Central memory CD8-positive, alpha-beta T cell (primary cell): ENCODE measurements around the gene CORO6.

ENCODE experiments used
- ATAC-seq: fragments of 150-1000 bp; cut with Tn5 transposase; replicated peaks from 2 replicates; pipeline ENCODE4 v1.10.0; 2022; ENCODE audit warnings: mild to moderate bottlenecking, moderate FRiP score, moderate number of reproducible peaks; ENCODE audit not compliant: poor library complexity, severe bottlenecking; ENCODE audit errors: extremely low read depth
- DNase-seq, 2 donors: peaks; one replicate each; pipeline ENCODE4 v3.0.0; 2021; ENCODE audit warnings: low spot score in 2 of 2
- H3K27ac Mint-ChIP-seq: one replicate; pipeline ENCODE4 v1.8.0; 2022; ENCODE audit warnings: low read depth, mild to moderate bottlenecking, moderate library complexity, mixed read lengths
- H3K27me3 Mint-ChIP-seq: one replicate; pipeline ENCODE4 v1.8.0; 2022; ENCODE audit warnings: mixed read lengths
- H3K36me3 Mint-ChIP-seq: one replicate; pipeline ENCODE4 v1.8.0; 2022; ENCODE audit warnings: mild to moderate bottlenecking, moderate library complexity, mixed read lengths; ENCODE audit not compliant: insufficient read depth
- H3K4me1 Mint-ChIP-seq: one replicate; pipeline ENCODE4 v1.8.0; 2022; ENCODE audit warnings: mixed read lengths
- H3K4me3 Mint-ChIP-seq: one replicate; pipeline ENCODE4 v1.8.0; 2022; ENCODE audit warnings: mild to moderate bottlenecking, moderate library complexity, mixed read lengths
- H3K9me3 Mint-ChIP-seq: one replicate; pipeline ENCODE4 v1.8.0; 2022; ENCODE audit warnings: mixed read lengths

CORO6 gene

GRCh38 chr17:29591146-29591736 is 31.5 kb downstream of the CORO6 start:
- Mint-ChIP-seq H3K27me3 (no peaks in the 10 kb centered on the region), H3K36me3 (peaks cover 2% of the 10 kb centered on the region), H3K27ac (no peak overlapping the region), H3K4me3 (peak overlapping the region; percentile 81), H3K4me1 (peaks cover 47% of the 10 kb centered on the region), H3K9me3 (no peaks in the 10 kb centered on the region)
- no peak for ATAC-seq
- DNase-seq = no peak

- ATAC-seq = no peak
- no peak for DNase-seq
- Mint-ChIP-seq H3K9me3 (no peaks in the 10 kb centered on the region), H3K36me3 (peaks cover 2% of the 10 kb centered on the region), H3K4me3 (peak overlapping the region; percentile 81), H3K4me1 (peaks cover 51% of the 10 kb centered on the region), H3K27me3 (no peaks in the 10 kb centered on the region), H3K27ac (no peak overlapping the region)
Measured at GRCh38 chr17:29590411-29591145, 32.1 kb downstream of the CORO6 start.

GRCh38 chr17:29589524-29590410 is 32.9 kb downstream of the CORO6 start, which contains the start of gene GIT1:
Gene GIT1 (minus strand): TSS chr17:29589648. CDS start chr17:29589378, 270 bp downstream.
- ATAC-seq (peak; percentile 74), DNase-seq (peak; percentile 58 to 71)
- peaks cover 59% of the 10 kb centered on the region for H3K4me1 Mint-ChIP-seq
- peak within 1 kb of the TSS; percentile 89 for H3K27ac Mint-ChIP-seq
- H3K9me3 Mint-ChIP-seq = no peaks in the 10 kb centered on the region
- H3K27me3 Mint-ChIP-seq = no peaks in the 10 kb centered on the region
- H3K36me3 Mint-ChIP-seq = peaks cover 2% of the 10 kb centered on the region
- H3K4me3 Mint-ChIP-seq = peak within 1 kb of the TSS; percentile 87

- Mint-ChIP-seq H3K27ac (peak overlapping the region; percentile 89), H3K9me3 (no peaks in the 10 kb centered on the region), H3K4me3 (peak overlapping the region; percentile 87), H3K27me3 (no peaks in the 10 kb centered on the region), H3K36me3 (peaks cover 3% of the 10 kb centered on the region), H3K4me1 (peaks cover 67% of the 10 kb centered on the region)
- ATAC-seq (peak; percentile 52), DNase-seq (peak; percentile 35 to 51)
Measured at GRCh38 chr17:29588562-29589411, 33.9 kb downstream of the CORO6 start.

GRCh38 chr17:29588017-29588561 is 34.6 kb downstream of the CORO6 start:
- peaks cover 67% of the 10 kb centered on the region for H3K4me1 Mint-ChIP-seq

GRCh38 chr17:29587591-29587990 is 35.1 kb downstream of the CORO6 start:
- Mint-ChIP-seq H3K36me3 (peaks cover 6% of the 10 kb centered on the region), H3K4me1 (peaks cover 67% of the 10 kb centered on the region), H3K9me3 (no peaks in the 10 kb centered on the region), H3K27me3 (no peaks in the 10 kb centered on the region), H3K27ac (peak overlapping the region; percentile 89), H3K4me3 (peak overlapping the region; percentile 87)
- no peak for DNase-seq
- ATAC-seq = no peak

More at GRCh38 chr17:29588017-29588561, 34.6 kb downstream of the CORO6 start:
- DNase-seq (no peak), ATAC-seq (no peak)
- Mint-ChIP-seq H3K27ac (peak overlapping the region; percentile 89), H3K27me3 (no peaks in the 10 kb centered on the region), H3K4me3 (peak overlapping the region; percentile 87), H3K9me3 (no peaks in the 10 kb centered on the region), H3K36me3 (peaks cover 5% of the 10 kb centered on the region)

- Mint-ChIP-seq H3K4me3 (peak overlapping the region; percentile 87), H3K4me1 (peaks cover 63% of the 10 kb centered on the region), H3K9me3 (no peaks in the 10 kb centered on the region), H3K27me3 (no peaks in the 10 kb centered on the region), H3K27ac (no peak overlapping the region), H3K36me3 (peaks cover 7% of the 10 kb centered on the region)
- ATAC-seq = no peak
- DNase-seq = no peak
Measured at GRCh38 chr17:29586676-29587469, 35.8 kb downstream of the CORO6 start.

- H3K27ac Mint-ChIP-seq = peak overlapping the region; percentile 8
- peaks cover 51% of the 10 kb centered on the region for H3K4me1 Mint-ChIP-seq
- ATAC-seq (no peak), DNase-seq (no peak)
- H3K27me3 Mint-ChIP-seq = no peaks in the 10 kb centered on the region
- H3K36me3 Mint-ChIP-seq = peaks cover 10% of the 10 kb centered on the region
- no peaks in the 10 kb centered on the region for H3K9me3 Mint-ChIP-seq
- no peak overlapping the region for H3K4me3 Mint-ChIP-seq
Measured at GRCh38 chr17:29585080-29585751, 37.5 kb downstream of the CORO6 start.

- H3K36me3 Mint-ChIP-seq = peaks cover 10% of the 10 kb centered on the region
- H3K4me1 Mint-ChIP-seq = peaks cover 49% of the 10 kb centered on the region
- H3K4me3 Mint-ChIP-seq = no peak overlapping the region
- no peak overlapping the region for H3K27ac Mint-ChIP-seq
- no peaks in the 10 kb centered on the region for H3K27me3 Mint-ChIP-seq
- H3K9me3 Mint-ChIP-seq = no peaks in the 10 kb centered on the region
- no peak for DNase-seq
- ATAC-seq = no peak
Measured at GRCh38 chr17:29584452-29585079, 38.1 kb downstream of the CORO6 start.

- Mint-ChIP-seq H3K9me3 (no peaks in the 10 kb centered on the region), H3K36me3 (peaks cover 10% of the 10 kb centered on the region), H3K27ac (no peak overlapping the region), H3K27me3 (no peaks in the 10 kb centered on the region), H3K4me1 (peaks cover 49% of the 10 kb centered on the region), H3K4me3 (no peak overlapping the region)
- DNase-seq (no peak), ATAC-seq (no peak)
Measured at GRCh38 chr17:29583324-29584248, 39.1 kb downstream of the CORO6 start.
